ENCODE results near the gene ZNF235. TPM values are rescaled to one million over a fixed set of nuclear protein-coding genes. Genes with fewer than 3 reads are reported as not detected.

The ZNF235 gene
- total and polyA plus RNA-seq, 2 of the 8 experiments (the other 6 are each of a cell fraction or from before 2014, with no cell fraction given), result 2.0 to 5.3 TPM

DNA sequence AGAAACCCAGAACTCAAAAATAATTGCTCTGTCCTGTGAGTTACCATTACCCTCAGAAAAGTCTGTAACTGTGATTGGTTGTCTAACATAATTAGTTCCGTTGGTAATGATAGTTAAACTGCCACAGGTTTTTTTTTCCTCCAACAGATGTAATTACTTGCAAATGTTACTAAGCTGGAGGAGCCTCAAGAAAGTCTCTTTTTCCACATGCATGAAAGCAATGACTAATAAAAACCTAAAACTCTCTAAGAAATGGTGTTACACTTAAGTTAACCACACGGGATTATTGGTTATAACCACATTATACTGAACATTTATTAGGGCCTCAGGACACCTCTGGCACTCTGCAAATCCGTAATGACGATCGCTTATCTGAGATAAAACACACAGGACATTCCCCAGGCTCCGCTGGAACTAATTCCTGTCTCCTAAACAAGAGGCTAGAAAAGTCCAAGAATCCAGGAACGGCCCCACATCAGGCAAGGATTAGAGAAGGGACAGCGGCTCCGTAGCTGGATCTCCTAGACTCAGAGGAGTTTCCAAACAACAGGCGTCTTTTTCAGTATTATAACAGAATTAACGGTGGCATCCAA lies 753 bp downstream of the ZNF235 start:
- Histone ChIP-seq H3K79me1 (ENCODE audit: low read depth, low read length) (no peaks in the 10 kb centered on the region), H3K27me3 (replicated peaks in 1 of 4; ENCODE audit: control insufficient read depth in 3 of 4, extremely low read depth in 1 of 4, insufficient read depth in 3 of 4, low read length in 3 of 4) (no peaks in the 10 kb centered on the region), H3K23ac (ENCODE audit: insufficient read length) (no peak overlapping the region), H3K27ac (ENCODE audit: low read depth, low read length) (no peak overlapping the region), H3K56ac (replicated peaks; ENCODE audit: insufficient read length, low read depth, low read length) (no peak overlapping the region), H4K91ac (replicated peaks; ENCODE audit: insufficient read length, low read length) (no peak overlapping the region), H3K23me2 (ENCODE audit: low read depth, low read length) (peaks cover 3% of the 10 kb centered on the region; the same call in 1 of the 2 replicates), H3K79me2 (ENCODE audit: control insufficient read depth in 1 of 2, insufficient read depth in 2 of 2, low read length in 2 of 2) (no peaks in the 10 kb centered on the region), H2BK15ac (ENCODE audit: low read length) (no peak overlapping the region), H3K4me3 (ENCODE audit: extremely low read depth in 1 of 4, insufficient read depth in 2 of 4, low read depth in 3 of 4, low read length in 4 of 4) (peak overlapping the region; percentile 68 to 91 (median 88)), H4K8ac (ENCODE audit: extremely low read depth, insufficient read depth, low read length) (no peak overlapping the region), H3K9ac (replicated peaks in 1 of 4; ENCODE audit: extremely low read depth in 1 of 4, low read depth in 3 of 4, low read length in 3 of 4) (peak overlapping the region in 2 of 4 experiments; percentile 8 to 13; a peak in 3 of 7 replicates), H3K18ac (ENCODE audit: extremely low read depth, low read length) (no peak overlapping the region), H4K20me1 (replicated peaks in 1 of 2; ENCODE audit: control insufficient read depth in 1 of 2, insufficient read depth in 2 of 2, low read length in 2 of 2) (no peaks in the 10 kb centered on the region), H2AFZ (ENCODE audit: low read length) (peak overlapping the region; percentile 97), H2BK120ac (replicated peaks; ENCODE audit: low read depth, low read length) (no peak overlapping the region), H3K9me3 (ENCODE audit: insufficient read depth in 2 of 2, low read depth in 1 of 2, low read length in 1 of 2) (peaks cover 0 to 4% of the 10 kb centered on the region in 2 experiments; a peak in 3 of 4 replicates), H3K4me1 (replicated peaks in 1 of 4; ENCODE audit: control insufficient read depth in 3 of 4, insufficient read depth in 4 of 4, low read length in 3 of 4) (no peaks in the 10 kb centered on the region), H3K4ac (replicated peaks; ENCODE audit: insufficient read length, low read depth, low read length) (no peak overlapping the region), H2BK5ac (ENCODE audit: low read depth, low read length) (no peak overlapping the region), H3K14ac (ENCODE audit: insufficient read length) (no peak overlapping the region), H4K5ac (ENCODE audit: insufficient read length, low read depth, low read length) (no peak overlapping the region), H3K36me3 (ENCODE audit: control insufficient read depth in 2 of 4, insufficient read depth in 4 of 4, low read length in 3 of 4) (peaks cover 4 to 6% (median 4%) of the 10 kb centered on the region in 4 experiments; a peak in 5 of 8 replicates), H2BK20ac (ENCODE audit: low read length) (no peak overlapping the region), H2BK12ac (ENCODE audit: low read depth, low read length) (no peak overlapping the region), H2AK5ac (ENCODE audit: low read depth, low read length) (no peak overlapping the region), H3K4me2 (ENCODE audit: insufficient read depth in 1 of 2, low read depth in 2 of 2, low read length in 2 of 2) (peak overlapping the region; percentile 59 to 71)
- CTCF ChIA-PET (ENCODE audit: partially characterized antibody), result no interaction called here
- 19% methylated on average over 11 of the region's 11 CpGs; no CpG with 5 or more reads in 1 of the 2 experiments for WGBS, 2 experiments (ENCODE audit: extremely low coverage in 1 of 2, insufficient coverage in 1 of 2, insufficient read length in 1 of 2, insufficient replicate concordance in 2 of 2, low coverage in 1 of 2, low lambda C conversion rate in 2 of 2, missing lambda C conversion rate in 1 of 2)
- no peak for DNase-seq (ENCODE audit: low read depth in 1 of 2, low spot score in 2 of 2)
- POLR2A ChIA-PET (ENCODE audit: partially characterized antibody), result interaction anchor here (0.6 to 1.6 kb wide), 3 partner anchors 43 to 192 kb away, joined by 3 to 8 read pairs (median 3); partner anchors contain the start of gene ZNF227
- no peak for FAIRE-seq
- no peak for TF ChIP-seq CBX8 (IDR thresholded peaks at IDR 0.05; ENCODE audit: borderline replicate concordance, low read depth, low read length)
- no peak for TF ChIP-seq RFX5 (IDR thresholded peaks at IDR 0.05; ENCODE audit: borderline replicate concordance, low read depth, low read length)
- TF ChIP-seq BRCA1 (IDR thresholded peaks at IDR 0.05; ENCODE audit: low read depth, low read length), result no peak
- TF ChIP-seq SP4 (IDR thresholded peaks at IDR 0.05; ENCODE audit: low read length), result no peak
- no peak for TF ChIP-seq RNF2 (IDR thresholded peaks at IDR 0.05; ENCODE audit: borderline replicate concordance, low read depth, low read length, missing control alignments, poor library complexity, severe bottlenecking)
- no peak for TF ChIP-seq TAF1 (IDR thresholded peaks at IDR 0.05; ENCODE audit: low read depth, low read length)
- TF ChIP-seq JUN (IDR thresholded peaks at IDR 0.05; ENCODE audit: low read depth, low read length), result no peak
- no peak for TF ChIP-seq ZNF274 (IDR thresholded peaks at IDR 0.05; ENCODE audit: borderline replicate concordance, extremely low read depth, low read length)
- no peak for TF ChIP-seq YY1 (IDR thresholded peaks at IDR 0.05; ENCODE audit: low read depth, low read length)
- TF ChIP-seq FOSL1 (IDR thresholded peaks at IDR 0.05; ENCODE audit: insufficient read depth, low read depth, low read length), result no peak
- TF ChIP-seq CEBPB (IDR thresholded peaks at IDR 0.05; ENCODE audit: low read depth, low read length), result no peak
- no peak for TF ChIP-seq ASH2L (IDR thresholded peaks at IDR 0.05; ENCODE audit: low read length)
- TF ChIP-seq CHD2 (IDR thresholded peaks at IDR 0.05; ENCODE audit: low read length), result no peak
- no peak for TF ChIP-seq RAD21 (IDR thresholded peaks at IDR 0.05 in 1 of 2, conservative IDR thresholded peaks at IDR 0.05 in 1 of 2; ENCODE audit: low read depth in 2 of 2, low read length in 2 of 2)
